Esophagus muscularis mucosa (tissue), 3 donors: ENCODE measurements around the gene TMEM95.

Source experiments
- POLR2AphosphoS5 ChIP-seq, 2 donors: sonication (generic); formaldehyde crosslinking; IDR thresholded peaks; one replicate each; pipeline ENCODE4 v1.6.1; 2017; ENCODE audit warnings: antibody characterized with exemption in 2 of 2
- TF ChIP-seq, protein P1 (sequence below), 3 experiments: fragments of 200-600 bp in 2 of 3; fragments of 450-650 bp in 1 of 3; sonication (generic) in 2 of 3; IDR thresholded peaks; one replicate each; pipeline ENCODE4 v1.5.1; 2017 to 2019; ENCODE audit warnings: antibody characterized with exemption in 3 of 3, mild to moderate bottlenecking in 2 of 3, moderate library complexity in 1 of 3

DNA sequence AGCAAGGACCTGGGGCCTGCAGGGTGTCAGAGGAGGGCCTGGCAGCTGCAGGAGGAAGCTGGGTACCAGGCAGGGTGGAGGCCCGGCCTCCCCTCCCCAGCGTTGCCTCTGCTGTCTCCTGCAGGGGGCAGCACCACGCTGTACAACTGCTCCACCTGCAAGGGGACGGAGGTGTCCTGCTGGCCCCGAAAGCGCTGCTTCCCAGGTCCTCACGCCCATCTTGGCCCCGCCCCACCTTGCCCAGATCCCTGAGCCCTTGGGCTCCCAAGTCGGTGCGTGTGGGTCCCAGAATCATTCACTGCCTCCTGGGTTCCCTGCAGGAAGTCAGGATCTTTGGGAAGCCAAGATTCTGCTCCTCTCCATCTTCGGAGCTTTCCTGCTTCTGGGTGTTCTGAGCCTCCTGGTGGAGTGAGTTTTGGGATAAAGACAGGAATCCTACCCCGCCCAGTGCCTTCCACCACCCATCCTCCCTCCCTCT is 1.2 kb downstream of the TMEM95 start:
- peak in 1 of 2 donors; percentile 74 for TF ChIP-seq POLR2AphosphoS5 (IDR thresholded peaks at IDR 0.05)
- TF ChIP-seq, protein P1, sequence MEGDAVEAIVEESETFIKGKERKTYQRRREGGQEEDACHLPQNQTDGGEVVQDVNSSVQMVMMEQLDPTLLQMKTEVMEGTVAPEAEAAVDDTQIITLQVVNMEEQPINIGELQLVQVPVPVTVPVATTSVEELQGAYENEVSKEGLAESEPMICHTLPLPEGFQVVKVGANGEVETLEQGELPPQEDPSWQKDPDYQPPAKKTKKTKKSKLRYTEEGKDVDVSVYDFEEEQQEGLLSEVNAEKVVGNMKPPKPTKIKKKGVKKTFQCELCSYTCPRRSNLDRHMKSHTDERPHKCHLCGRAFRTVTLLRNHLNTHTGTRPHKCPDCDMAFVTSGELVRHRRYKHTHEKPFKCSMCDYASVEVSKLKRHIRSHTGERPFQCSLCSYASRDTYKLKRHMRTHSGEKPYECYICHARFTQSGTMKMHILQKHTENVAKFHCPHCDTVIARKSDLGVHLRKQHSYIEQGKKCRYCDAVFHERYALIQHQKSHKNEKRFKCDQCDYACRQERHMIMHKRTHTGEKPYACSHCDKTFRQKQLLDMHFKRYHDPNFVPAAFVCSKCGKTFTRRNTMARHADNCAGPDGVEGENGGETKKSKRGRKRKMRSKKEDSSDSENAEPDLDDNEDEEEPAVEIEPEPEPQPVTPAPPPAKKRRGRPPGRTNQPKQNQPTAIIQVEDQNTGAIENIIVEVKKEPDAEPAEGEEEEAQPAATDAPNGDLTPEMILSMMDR (IDR thresholded peaks at IDR 0.05) = peak; percentile 83 to 93 (median 89)
